ENCODE measurements around the gene GLOD4.
"Not testable (repeated sequence)": the region's sequence is repeated elsewhere in the genome, so short reads cannot be mapped to it uniquely, and the experiment has no call there.

The GLOD4 gene

DNA sequence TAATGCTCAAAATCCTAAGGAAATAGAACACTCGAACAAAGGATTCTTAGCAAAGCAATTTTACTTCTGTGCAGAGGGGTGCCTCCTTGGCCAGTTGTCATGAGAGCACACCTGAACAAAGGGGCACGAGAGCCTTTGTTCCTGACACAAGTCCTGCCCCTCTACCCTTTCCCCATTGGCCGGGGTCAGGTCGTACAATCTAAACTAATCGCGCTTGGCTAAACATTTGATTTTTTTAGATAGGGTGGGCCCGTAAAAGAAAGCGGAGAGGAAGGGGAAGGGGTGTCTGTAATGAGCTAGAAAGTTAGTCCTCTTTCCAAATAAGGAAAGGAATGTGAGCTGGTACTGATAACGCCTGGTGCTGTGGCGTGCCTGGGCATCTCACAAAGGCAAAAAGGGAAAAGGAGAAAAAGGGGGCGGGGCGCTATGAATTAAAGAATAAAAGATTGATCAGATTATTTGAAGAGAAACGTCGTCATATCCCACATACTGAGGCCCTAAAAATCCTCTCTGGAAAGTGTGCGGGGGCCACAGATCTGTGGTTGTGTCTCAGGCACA is 26.0 kb downstream of the GLOD4 start:
- H3K27me3 Mint-ChIP-seq, H3K27ac Mint-ChIP-seq, H3K9me3 Mint-ChIP-seq, H3K36me3 Mint-ChIP-seq, H3K4me3 Mint-ChIP-seq: not testable (repeated sequence)
- peaks cover 10% of the 10 kb centered on the region for H3K4me1 Mint-ChIP-seq

GRCh38 chr17:755319-755961 is 26.6 kb downstream of the GLOD4 start:
- H3K27me3 Mint-ChIP-seq, H3K27ac Mint-ChIP-seq, H3K36me3 Mint-ChIP-seq, H3K9me3 Mint-ChIP-seq, H3K4me3 Mint-ChIP-seq: not testable (repeated sequence)
- peaks cover 17% of the 10 kb centered on the region for H3K4me1 Mint-ChIP-seq

DNA sequence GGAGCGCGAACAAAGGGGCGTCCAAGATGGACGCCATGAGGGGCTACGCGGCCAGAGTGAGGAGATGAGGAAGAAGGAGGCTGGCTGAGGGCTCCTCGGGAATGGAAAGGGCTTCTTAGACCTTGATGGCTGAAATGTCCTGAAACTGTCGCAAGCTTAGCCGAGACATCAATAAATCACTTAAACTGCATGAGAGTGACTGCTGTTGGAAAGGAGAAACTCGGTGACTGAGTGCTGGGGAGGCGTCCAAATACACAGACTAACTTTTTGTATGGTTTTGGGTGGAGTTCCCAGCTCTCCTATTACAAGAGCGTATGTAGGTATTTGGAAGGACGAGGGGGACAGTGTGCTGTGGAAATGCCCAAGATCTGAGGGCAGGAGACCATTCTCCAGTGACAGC is 28.7 kb downstream of the GLOD4 start:
- peaks cover 32% of the 10 kb centered on the region for H3K4me1 Mint-ChIP-seq
- peaks cover 6% of the 10 kb centered on the region for H3K36me3 Mint-ChIP-seq
- no peaks in the 10 kb centered on the region for H3K27me3 Mint-ChIP-seq
- H3K9me3 Mint-ChIP-seq = no peaks in the 10 kb centered on the region
- peak overlapping the region; percentile 49 for H3K4me3 Mint-ChIP-seq
- H3K27ac Mint-ChIP-seq = peak overlapping the region; percentile 65

DNA sequence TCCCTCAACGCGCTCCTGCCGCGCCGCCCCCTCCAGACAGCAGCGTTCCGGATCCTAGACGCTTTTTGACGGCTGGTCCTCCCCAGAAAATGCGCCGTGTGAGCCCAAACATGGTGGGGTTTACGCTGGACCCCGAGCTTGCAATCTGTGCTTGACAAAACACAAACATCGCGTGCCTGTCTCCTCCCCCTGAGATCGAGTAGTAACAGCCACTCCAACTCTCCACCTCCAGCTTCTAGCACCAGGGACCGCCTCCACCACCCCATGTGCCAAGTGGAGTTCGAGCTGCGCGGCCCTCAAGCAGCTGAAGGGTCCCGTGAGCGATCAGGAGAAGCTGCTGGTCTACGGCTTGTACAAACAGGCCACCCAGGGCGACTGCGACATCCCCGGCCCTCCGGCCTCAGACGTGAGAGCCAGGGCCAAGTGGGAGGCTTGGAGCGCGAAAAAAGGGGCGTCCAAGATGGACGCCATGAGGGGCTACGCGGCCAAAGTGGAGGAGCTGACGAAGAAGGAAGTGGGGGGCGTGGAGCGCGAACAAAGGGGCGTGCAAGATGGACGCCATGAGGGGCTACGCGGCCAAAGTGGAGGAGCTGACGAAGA is 29.4 kb downstream of the GLOD4 start:
- no peaks in the 10 kb centered on the region for H3K9me3 Mint-ChIP-seq
- peak overlapping the region; percentile 97 for H3K27ac Mint-ChIP-seq
- H3K4me1 Mint-ChIP-seq = peaks cover 39% of the 10 kb centered on the region
- no peaks in the 10 kb centered on the region for H3K27me3 Mint-ChIP-seq
- H3K4me3 Mint-ChIP-seq = peak overlapping the region; percentile 98
- H3K36me3 Mint-ChIP-seq = peaks cover 13% of the 10 kb centered on the region

- Mint-ChIP-seq H3K36me3 (peaks cover 12% of the 10 kb centered on the region), H3K4me1 (peaks cover 39% of the 10 kb centered on the region), H3K9me3 (no peaks in the 10 kb centered on the region), H3K27ac (peak within 1 kb of the TSS; percentile 98), H3K27me3 (no peaks in the 10 kb centered on the region), H3K4me3 (peak within 1 kb of the TSS; percentile 98)
These were observed 30.0 kb downstream of the GLOD4 start, which contains the start of gene GEMIN4 for GRCh38 chr17:752002-752619. TSS of gene GEMIN4 (minus strand) at chr17:752264. CDS start at chr17:752142, 122 bp downstream.

DNA sequence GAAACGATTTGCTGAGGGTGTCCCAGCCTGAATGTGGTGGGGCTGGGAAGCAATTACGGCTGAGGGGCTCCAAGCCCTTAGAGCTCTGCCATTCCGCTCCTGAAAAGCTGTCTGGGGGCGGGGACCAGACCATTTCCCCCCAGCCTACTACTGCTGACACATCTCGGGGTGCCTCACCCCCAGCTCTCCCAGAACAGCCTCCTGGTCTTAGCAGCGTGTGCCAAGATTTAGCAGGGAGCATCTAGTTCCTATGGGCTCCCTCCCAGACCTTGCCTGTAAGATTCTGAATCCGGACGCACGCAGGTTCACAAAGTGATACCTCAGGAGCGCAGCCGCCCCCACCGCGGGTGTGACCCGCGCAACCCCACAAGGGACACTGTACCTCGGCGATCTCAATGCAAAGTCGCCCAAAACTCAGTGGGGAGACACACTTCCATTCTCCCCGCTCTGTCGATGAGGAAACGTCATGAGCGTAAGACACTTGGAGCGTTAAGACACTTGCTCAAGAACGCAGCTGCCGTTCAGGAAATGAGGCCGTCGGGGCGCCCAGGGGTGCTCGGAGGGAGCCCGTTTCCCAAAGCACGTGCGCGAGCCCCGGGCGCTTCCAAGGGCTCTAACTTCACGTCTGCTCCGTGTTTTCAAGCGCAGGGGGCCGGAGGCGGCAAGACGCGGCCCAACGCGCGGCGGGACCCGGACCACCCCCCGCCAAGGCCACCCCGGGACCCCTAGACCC is 30.6 kb downstream of the GLOD4 start:
- Mint-ChIP-seq H3K4me3 (peak overlapping the region; percentile 98), H3K36me3 (peaks cover 11% of the 10 kb centered on the region)

GRCh38 chr17:750431-751037 is 31.5 kb downstream of the GLOD4 start:
- H3K36me3 Mint-ChIP-seq = peaks cover 13% of the 10 kb centered on the region
- H3K9me3 Mint-ChIP-seq = no peaks in the 10 kb centered on the region
- peak overlapping the region; percentile 85 for H3K27ac Mint-ChIP-seq
- H3K27me3 Mint-ChIP-seq = no peaks in the 10 kb centered on the region
- H3K4me1 Mint-ChIP-seq = peaks cover 39% of the 10 kb centered on the region
- peak overlapping the region; percentile 98 for H3K4me3 Mint-ChIP-seq

More for the DNA sequence above, 30.6 kb downstream of the GLOD4 start:
- Mint-ChIP-seq H3K27me3 (no peaks in the 10 kb centered on the region), H3K9me3 (no peaks in the 10 kb centered on the region), H3K27ac (peak overlapping the region; percentile 98), H3K4me1 (peaks cover 39% of the 10 kb centered on the region)

DNA sequence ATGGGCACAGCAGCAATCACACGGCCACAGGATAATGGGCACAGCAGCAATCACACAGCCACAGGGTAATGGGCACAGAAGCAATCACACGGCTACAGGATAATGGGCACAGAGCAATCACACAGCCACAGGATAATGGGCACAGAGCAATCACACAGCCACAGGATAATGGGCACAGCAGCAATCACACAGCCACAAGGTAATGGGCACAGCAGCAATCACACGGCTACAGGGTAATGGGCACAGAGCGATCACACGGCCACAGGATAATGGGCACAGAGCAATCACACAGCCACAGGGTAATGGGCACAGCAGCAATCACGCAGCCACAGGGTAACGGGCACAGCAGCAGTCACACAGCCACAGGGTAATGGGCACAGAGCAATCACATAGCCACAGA is 32.7 kb downstream of the GLOD4 start:
- H3K36me3 Mint-ChIP-seq = peaks cover 14% of the 10 kb centered on the region

DNA sequence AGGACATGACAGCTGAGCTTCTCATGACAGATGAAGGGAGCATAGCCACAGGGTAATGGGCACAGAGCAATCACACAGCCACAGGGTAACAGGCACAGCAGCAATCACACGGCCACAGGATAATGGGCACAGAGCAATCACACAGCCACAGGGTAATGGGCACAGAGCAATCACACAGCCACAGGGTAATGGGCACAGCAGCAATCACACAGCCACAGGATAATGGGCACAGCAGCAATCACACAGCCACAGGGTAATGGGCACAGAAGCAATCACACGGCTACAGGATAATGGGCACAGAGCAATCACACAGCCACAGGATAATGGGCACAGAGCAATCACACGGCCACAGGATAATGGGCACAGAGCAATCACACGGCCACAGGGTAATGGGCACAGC is 33.5 kb downstream of the GLOD4 start:
- Mint-ChIP-seq H3K36me3 (peaks cover 15% of the 10 kb centered on the region), H3K4me1 (peaks cover 46% of the 10 kb centered on the region), H3K4me3 (peak overlapping the region; percentile 53)
- H3K27me3 Mint-ChIP-seq, H3K27ac Mint-ChIP-seq, H3K9me3 Mint-ChIP-seq: not testable (repeated sequence)

More for the DNA sequence above, 32.7 kb downstream of the GLOD4 start:
- not testable (repeated sequence) for H3K27me3 Mint-ChIP-seq, H3K9me3 Mint-ChIP-seq
- peak overlapping the region; percentile 66 for H3K27ac Mint-ChIP-seq
- peaks cover 41% of the 10 kb centered on the region for H3K4me1 Mint-ChIP-seq
- peak overlapping the region; percentile 98 for H3K4me3 Mint-ChIP-seq

DNA sequence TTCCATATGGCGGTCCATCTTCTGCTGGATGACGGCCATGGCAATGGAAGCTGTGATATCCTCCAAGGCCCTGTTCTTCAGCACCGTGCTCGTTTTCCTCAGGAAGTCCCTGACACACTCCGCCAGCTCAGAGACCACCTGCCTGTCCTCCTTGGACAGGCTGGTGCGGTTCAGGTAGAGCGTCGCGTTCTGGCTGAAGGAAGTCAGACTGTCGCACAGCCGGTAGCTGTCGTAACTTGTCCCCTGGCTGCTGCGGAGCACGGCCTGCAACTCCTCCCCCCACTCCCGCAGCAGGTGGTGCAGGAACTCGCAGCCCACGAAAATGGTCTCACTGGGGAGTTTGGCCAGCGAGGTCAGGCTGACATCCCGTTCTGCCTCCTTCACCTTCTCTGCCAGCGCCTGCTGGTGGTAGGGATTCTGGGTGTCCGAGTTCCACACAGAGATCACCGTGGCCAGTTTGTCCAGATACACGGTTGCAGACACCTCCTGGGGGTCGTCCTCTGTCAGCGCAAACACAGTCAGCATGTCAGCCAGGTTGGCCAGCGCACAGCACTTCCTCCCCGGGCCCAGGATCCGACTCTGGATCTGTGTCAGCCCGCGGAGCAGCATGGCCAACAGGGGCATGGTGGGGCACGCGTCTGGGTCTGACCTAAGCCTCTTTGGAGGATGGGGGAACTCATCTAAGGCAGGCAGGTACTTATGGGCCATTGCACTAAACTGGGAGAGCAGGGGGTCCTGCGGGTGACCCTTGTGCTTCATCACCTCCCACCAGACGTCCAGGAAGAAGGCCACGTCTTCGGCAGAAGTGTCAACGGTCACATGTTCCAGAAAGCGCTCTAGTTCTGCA is 35.1 kb downstream of the GLOD4 start:
- peaks cover 47% of the 10 kb centered on the region for H3K4me1 Mint-ChIP-seq
- H3K4me3 Mint-ChIP-seq = no peak overlapping the region
- H3K9me3 Mint-ChIP-seq = no peaks in the 10 kb centered on the region
- H3K27me3 Mint-ChIP-seq = no peaks in the 10 kb centered on the region
- H3K27ac Mint-ChIP-seq = no peak overlapping the region
- H3K36me3 Mint-ChIP-seq = peaks cover 15% of the 10 kb centered on the region

DNA sequence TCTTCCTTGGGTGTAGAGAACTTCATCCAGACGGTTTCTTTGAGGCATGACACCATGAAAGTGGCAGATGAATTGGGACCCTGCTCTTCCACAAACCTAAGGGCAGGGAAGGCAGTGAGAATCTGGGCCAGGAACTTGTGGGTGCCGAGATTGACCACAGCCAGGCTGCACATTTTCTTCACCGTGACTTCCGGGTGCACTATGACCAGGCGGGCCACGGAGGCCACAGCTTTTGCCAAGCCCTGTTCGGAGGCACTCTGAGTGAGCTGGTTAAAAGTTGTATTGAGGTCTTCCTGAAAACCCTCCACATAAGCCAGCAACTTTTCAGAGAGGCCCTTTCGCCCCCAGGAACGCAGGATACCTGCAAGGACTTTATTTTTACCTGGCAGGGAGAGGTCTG is 35.9 kb downstream of the GLOD4 start:
- Mint-ChIP-seq H3K36me3 (peaks cover 11% of the 10 kb centered on the region), H3K4me3 (no peak overlapping the region), H3K27me3 (no peaks in the 10 kb centered on the region), H3K27ac (no peak overlapping the region), H3K4me1 (peaks cover 45% of the 10 kb centered on the region), H3K9me3 (no peaks in the 10 kb centered on the region)

DNA sequence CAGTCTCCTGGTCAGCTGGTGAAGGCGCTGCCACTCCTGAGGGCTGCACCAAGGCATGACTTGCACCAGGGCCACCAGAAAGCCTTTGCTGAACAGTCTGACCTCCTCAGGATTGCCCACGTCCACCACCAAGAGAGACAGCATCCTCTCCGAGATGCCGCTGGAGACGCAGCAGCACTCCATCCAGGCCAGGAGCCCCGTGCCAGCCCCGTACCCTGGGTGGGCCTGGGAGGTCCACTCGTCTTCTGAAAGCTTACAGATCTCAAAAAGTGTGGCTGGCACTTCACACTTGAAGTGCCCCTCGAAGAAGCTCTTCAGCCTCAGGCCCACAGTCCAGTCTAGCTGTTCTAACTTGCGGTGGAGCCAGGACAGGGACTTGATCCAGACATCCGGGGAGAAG is 36.7 kb downstream of the GLOD4 start:
- H3K27me3 Mint-ChIP-seq = no peaks in the 10 kb centered on the region
- no peak overlapping the region for H3K4me3 Mint-ChIP-seq
- H3K4me1 Mint-ChIP-seq = peaks cover 44% of the 10 kb centered on the region
- H3K27ac Mint-ChIP-seq = no peak overlapping the region
- peaks cover 11% of the 10 kb centered on the region for H3K36me3 Mint-ChIP-seq
- no peaks in the 10 kb centered on the region for H3K9me3 Mint-ChIP-seq

DNA sequence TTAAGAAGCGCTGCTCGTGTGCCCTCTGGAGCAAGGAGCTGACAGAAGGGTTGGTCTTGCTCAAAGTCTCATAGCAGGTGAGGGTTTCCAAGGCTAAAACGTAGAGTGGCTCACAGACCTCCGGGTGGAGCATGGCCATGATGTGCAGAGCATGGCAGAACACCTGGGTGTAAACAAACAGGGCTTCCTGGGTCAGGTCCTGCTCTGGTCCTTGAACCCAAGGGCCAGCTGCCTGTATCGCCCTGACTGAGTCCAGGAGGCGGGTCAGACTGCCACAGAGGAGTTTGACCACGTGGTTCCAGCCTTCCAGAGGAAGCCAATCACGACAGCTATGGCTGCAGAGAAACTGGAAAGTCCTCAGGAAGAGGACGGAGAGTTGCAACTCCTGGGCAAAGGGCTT is 37.1 kb downstream of the GLOD4 start:
- no peaks in the 10 kb centered on the region for H3K27me3 Mint-ChIP-seq
- no peaks in the 10 kb centered on the region for H3K9me3 Mint-ChIP-seq
- H3K4me3 Mint-ChIP-seq = no peak overlapping the region
- peaks cover 11% of the 10 kb centered on the region for H3K36me3 Mint-ChIP-seq
- H3K4me1 Mint-ChIP-seq = peaks cover 43% of the 10 kb centered on the region
- no peak overlapping the region for H3K27ac Mint-ChIP-seq

DNA sequence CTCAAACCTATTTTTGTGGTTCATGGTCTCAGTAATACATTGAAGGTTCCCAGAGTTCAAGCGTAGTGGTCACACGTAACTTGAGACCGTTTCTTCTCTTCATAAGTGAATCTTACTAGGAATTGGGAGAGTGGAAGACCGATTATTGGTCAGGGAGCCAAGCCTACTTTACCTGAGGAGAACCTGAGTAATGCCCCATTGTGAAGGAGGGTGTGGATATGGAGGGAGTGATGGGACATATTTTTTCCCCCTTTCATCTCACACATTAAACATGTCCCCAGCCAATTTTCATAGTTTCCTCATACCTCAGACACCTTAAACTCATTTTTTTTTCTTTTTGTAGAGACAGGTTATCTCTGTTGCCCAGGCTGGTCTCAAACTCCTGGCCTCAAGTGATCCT is 38.9 kb downstream of the GLOD4 start:
- Mint-ChIP-seq H3K36me3 (peaks cover 8% of the 10 kb centered on the region), H3K4me1 (peaks cover 30% of the 10 kb centered on the region), H3K9me3 (no peaks in the 10 kb centered on the region), H3K27ac (no peak overlapping the region), H3K27me3 (no peaks in the 10 kb centered on the region), H3K4me3 (no peak overlapping the region)

Measured in activated naive CD4-positive, alpha-beta T cell treated with anti-CD3 and anti-CD28 coated beads, Interleukin-2, amount 50 U/mL, for 24 hours (primary cell).